HG02588 (cell line): ENCODE results near the gene ARCN1.
A peak's percentile ranks its signal among the peaks of the same experiment; 100 is the strongest.

Source experiments
- ATAC-seq: cut with Tn5 transposase; IDR thresholded peaks from one replicate; pipeline ENCODE4 v1.9.1; 2021; ENCODE audit warnings: mild to moderate bottlenecking, moderate library complexity; ENCODE audit not compliant: unreplicated experiment

Gene ARCN1

DNA sequence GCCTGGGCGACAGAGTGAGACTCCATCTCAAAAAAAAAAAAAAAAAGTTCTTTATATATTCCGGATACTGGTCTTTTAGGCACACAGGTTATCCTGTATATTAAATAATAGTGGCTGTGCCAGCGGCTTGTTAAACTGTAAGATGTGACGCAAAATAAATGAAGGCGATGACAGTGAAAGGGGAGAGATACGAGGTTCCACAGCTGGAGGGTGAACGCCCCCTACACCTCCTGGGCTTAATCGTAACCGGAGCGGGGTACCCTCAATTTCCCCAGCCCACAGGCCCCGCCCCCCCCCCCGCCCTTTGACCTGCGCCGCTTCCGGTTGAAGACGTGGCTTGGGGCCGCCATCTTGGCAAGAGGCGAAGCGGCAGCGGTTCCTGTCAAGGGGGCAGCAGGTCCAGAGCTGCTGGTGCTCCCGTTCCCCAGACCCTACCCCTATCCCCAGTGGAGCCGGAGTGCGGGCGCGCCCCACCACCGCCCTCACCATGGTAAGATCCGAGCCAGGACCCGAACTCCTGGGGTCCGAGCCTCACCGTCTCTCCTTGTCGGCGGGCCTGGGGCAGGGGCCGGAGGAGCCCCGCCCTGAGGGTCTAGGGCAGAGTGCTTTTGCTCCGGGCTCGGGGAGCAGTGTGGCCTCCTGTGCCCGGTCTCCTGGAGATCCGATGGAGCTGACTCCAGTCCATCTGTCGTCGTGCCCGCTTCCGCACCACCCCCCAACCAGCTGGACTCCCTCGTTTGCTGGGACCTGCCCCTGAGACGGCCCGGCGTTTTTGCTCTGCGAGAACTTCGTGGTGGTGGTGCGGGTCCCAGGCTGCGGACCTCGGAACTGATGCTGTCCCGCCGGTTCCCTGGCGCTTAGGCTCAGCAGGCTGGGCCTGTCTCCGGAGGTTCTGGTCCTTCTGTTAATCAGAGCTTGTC, at the start of gene ARCN1:
Gene ARCN1, plus strand, starts transcription at position 349 of the 920 bp plus-strand sequence. Its CDS starts 139 bp downstream, at position 488.
- ATAC-seq = peak; percentile 68

DNA sequence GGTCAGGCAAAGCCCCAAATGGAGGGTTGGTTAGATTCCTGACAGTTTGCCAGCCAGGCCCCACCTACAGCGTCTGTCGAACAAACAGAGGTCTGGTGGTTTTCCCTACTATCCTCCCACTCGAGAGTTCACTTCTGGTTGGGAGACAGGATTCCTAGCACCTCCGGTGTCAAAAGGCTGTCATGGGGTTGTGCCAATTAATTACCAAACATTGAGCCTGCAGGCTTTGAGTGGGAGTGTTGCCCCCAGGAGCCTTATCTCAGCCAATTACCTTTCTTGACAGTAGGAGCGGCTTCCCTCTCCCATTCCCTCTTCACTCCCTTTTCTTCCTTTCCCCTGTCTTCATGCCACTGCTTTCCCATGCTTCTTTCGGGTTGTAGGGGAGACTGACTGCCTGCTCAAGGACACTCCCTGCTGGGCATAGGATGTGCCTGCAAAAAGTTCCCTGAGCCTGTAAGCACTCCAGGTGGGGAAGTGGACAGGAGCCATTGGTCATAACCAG, 49.6 kb upstream of the ARCN1 start:
- no peak for ATAC-seq

GRCh38 chr11:118524356-118524755, 47.9 kb upstream of the ARCN1 start:
- no peak for ATAC-seq

DNA sequence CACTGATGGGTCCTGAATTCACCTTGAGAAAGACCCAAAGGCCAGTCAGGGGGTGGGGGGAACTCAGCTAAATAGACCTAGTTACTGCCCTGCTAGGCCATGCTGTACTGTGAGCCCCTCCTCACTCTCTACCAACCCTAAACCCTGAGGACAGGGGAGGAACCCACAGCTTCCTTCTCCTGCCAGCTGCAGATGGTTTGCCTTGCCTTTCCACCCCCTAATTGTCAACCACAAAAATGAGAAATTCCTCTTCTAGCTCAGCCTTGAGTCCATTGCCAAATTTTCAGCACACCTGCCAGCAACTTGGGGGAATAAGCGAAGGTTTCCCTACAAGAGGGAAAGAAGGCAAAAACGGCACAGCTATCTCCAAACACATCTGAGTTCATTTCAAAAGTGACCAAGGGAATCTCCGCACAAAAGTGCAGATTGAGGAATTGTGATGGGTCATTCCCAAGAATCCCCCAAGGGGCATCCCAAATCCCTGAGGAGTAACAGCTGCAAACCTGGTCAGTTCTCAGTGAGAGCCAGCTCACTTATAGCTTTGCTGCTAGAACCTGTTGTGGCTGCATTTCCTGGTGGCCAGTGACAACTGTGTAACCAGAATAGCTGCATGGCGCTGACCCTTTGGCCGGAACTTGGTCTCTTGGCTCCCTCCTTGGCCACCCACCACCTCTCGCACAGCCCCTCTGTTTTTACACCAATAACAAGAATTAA, 47.3 kb upstream of the ARCN1 start:
- ATAC-seq = no peak

GRCh38 chr11:118526688-118527087, 45.5 kb upstream of the ARCN1 start:
- no peak for ATAC-seq

DNA sequence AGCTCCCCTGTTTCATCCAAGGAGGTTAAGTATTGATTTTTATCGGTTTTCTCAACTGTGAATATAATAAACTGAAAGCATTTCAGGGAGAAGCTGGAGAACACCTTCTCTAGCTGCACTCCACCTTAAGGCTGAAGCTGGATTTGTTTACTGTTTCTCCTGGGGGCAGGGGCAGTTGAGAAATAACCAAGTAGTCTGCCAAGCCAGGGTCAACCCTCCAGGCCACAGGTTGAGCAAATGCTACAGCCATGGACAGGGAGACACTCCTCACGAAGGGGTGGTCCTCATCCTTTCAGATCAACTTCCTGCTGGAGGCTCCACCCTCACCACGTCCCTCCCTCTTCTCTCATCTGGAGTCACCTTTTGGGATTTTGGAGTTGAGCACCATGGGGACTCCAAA, 45.1 kb upstream of the ARCN1 start, which contains the start of gene TTC36:
Gene TTC36, plus strand, starts transcription at position 366 of the 400 bp plus-strand sequence. Its CDS starts 21 bp downstream, at position 387.
- ATAC-seq = no peak

DNA sequence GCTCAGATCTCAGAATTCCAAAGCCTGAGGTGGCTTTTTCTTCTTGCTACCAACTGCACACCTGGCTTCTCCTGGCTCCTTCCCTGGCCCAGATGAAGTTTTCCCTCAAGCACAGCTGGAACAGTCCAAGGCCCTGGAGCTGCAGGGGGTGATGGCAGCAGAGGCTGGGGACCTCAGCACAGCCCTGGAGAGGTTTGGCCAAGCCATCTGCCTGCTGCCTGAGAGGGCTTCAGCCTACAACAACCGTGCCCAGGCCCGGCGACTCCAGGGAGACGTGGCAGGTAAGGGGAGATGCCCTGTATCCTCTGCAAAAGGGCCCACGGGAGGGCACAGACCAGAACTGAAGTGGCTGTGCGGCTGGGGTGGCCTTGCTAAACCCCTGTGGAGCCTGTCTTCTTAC, 43.7 kb upstream of the ARCN1 start:
- no peak for ATAC-seq

GRCh38 chr11:118529584-118530175, 42.5 kb upstream of the ARCN1 start:
- no peak for ATAC-seq

DNA sequence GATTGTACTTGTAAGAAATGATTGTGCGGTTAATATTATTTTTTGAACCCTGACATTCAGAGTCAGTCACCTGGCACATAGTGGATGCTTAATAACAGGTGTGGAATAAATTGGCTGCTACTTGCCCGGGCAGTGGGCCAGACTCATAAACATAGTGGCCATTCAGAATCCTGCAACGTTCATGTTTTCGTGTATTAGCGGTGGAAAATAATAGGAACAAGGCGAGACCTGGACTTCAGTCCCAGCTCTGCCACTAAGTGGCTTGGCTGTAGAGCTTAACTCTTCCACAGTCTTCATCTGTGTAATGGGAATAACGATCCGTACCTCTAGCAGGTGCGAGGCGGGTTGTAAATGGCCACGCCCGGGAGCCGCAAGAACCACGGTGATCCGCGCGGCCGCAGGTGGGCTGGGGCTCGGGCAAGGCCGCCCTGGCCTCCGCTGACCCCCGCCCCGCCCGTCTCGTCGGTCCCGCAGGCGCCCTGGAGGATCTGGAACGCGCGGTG, 42.0 kb upstream of the ARCN1 start:
- ATAC-seq = no peak

GRCh38 chr11:118530683-118531596, 41.3 kb upstream of the ARCN1 start, which contains the start of gene TMEM25:
TSS of gene TMEM25 (plus strand) at chr11:118531192. CDS start at chr11:118531802, 610 bp downstream.
- peak; percentile 78 for ATAC-seq

DNA sequence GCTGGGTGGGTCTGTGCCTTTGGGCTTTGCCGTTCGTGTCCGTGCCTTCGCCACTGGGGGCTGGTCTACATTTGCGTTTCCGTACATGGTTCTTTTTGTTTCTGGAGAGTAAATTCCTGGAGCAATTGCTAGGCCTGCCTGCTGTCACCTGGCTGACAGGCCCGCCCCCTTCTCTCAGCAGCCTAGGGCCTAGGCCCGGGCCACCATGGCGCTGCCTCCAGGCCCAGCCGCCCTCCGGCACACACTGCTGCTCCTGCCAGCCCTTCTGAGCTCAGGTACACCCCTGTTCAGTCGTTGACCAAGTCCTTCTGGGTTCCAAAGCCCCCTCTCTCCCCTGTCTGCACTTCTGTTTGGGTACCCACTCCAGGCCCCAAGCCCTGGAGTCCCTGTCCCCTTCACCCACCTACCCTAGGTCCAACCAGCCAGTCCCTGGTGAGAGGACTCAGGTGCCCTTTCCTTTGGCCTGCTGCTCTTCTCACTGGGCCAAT, 40.6 kb upstream of the ARCN1 start:
- ATAC-seq = no peak

GRCh38 chr11:118532091-118532490, 40.1 kb upstream of the ARCN1 start:
- ATAC-seq = no peak

DNA sequence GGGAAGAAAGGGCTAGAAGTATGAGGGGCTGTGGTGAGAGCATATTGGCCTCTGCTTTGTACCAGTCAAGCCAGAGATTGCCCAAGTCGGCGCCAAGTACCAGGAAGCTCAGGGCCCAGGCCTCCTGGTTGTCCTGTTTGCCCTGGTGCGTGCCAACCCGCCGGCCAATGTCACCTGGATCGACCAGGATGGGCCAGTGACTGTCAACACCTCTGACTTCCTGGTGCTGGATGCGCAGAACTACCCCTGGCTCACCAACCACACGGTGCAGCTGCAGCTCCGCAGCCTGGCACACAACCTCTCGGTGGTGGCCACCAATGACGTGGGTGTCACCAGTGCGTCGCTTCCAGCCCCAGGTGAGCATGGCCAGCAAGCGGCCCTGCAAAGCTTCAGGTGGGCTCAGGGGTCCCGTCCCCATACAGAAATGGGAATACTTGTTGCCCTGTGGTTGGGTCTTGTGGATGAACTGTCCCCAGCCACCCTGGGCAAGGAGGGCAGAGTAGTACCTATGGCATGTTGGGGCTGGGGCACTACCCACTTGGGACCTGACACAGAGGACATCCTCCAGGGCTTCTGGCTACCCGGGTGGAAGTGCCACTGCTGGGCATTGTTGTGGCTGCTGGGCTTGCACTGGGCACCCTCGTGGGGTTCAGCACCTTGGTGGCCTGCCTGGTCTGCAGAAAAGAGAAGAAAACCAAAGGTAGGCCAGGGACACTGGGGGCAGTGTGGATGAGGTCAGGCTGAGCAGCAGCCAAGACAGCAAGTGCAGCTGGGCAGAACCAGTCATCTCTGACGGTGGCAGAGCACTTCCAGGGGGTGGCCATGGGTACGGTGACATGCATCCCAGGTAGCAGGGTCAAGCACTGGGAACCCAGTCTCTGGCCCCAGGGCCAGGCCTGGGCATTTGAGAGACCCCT, 39.1 kb upstream of the ARCN1 start:
- no peak for ATAC-seq

- no peak for ATAC-seq
Observed at GRCh38 chr11:118533769-118534729, 38.2 kb upstream of the ARCN1 start.

- no peak for ATAC-seq
Observed at GRCh38 chr11:118535261-118535660, 36.9 kb upstream of the ARCN1 start.

GRCh38 chr11:118536726-118537125, 35.5 kb upstream of the ARCN1 start:
- ATAC-seq = no peak

DNA sequence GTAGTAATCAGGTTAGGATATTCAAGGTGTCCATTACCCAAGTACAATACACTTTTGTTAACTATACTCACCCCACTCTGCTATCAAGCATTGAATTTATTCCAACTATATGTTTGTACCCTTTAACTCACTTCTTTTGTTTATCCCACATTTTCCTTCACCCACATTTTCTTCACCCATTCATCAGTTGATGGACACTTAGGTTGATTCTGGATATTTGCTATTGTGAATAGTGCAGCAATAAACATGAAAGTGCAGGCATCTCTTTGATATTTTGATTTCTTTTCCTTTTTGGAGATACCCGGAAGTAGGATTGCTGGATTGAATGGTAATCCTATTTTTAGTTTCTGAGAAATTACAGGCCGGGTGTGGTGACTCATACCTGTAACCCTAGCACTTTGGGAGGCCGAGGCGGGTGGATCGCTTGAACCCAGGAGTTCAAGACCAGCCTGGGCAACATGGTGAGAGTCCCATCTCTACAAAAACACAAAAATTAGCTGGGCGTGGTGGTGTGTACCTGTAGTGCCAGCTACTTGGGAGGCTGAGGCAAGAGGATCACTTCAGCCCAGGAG, 34.7 kb upstream of the ARCN1 start:
- no peak for ATAC-seq
